ENCODE measurements around the gene ARL16. TPM values are rescaled to one million over a fixed set of nuclear protein-coding genes. Genes with fewer than 3 reads are reported as not detected.

The ARL16 gene
- total and polyA plus RNA-seq, 2 experiments from 2014 or later: 40.4 to 54.9 TPM

- Mint-ChIP-seq H3K9me3 (no peaks in the 10 kb centered on the region; the same call in 2 of the 3 replicates), H3K27ac (no peak overlapping the region), H3K4me1 (peaks cover 17% of the 10 kb centered on the region)
Observed at GRCh38 chr17:81715107-81715871, 31.7 kb upstream of the ARL16 start.

GRCh38 chr17:81714412-81715106, 31.0 kb upstream of the ARL16 start:
- H3K9me2 ChIP-seq (ENCODE audit: insufficient read depth): no peaks in the 10 kb centered on the region
- peaks cover 13% of the 10 kb centered on the region for H3K79me2 ChIP-seq (replicated peaks; ENCODE audit: insufficient read depth)
- DNase-seq (ENCODE audit: low spot score) (no peak), ATAC-seq (no peak)
- Mint-ChIP-seq H3K9me3 (no peaks in the 10 kb centered on the region), H3K4me1 (peaks cover 22% of the 10 kb centered on the region), H3K27ac (no peak overlapping the region), H3K36me3 (ENCODE audit: low read depth) (peaks cover 8% of the 10 kb centered on the region), H3K27me3 (ENCODE audit: insufficient read depth, low read depth, poor library complexity) (peaks cover 16% of the 10 kb centered on the region), H3K4me3 (no peak overlapping the region)
- no peaks in the 10 kb centered on the region for H3K27me3 ChIP-seq (ENCODE audit: insufficient read depth)
- H2AFZ ChIP-seq: no peak overlapping the region
- peaks cover 13% of the 10 kb centered on the region for H3F3A ChIP-seq (replicated peaks; ENCODE audit: low read depth)
- no peak overlapping the region for H3K4me2 ChIP-seq
- no peaks in the 10 kb centered on the region for H3K36me3 ChIP-seq (ENCODE audit: insufficient read depth)
- peaks cover 24% of the 10 kb centered on the region; the same call in 1 of the 2 replicates for H3K4me1 ChIP-seq (ENCODE audit: insufficient read depth)
- no peak overlapping the region for H3K4me3 ChIP-seq
- H3K27ac ChIP-seq (ENCODE audit: low read depth): no peak overlapping the region
- no peaks in the 10 kb centered on the region for H4K20me1 ChIP-seq (replicated peaks; ENCODE audit: insufficient read depth)
- TF ChIP-seq EZH2 (IDR thresholded peaks at IDR 0.05; ENCODE audit: low read depth, unreplicated experiment) (no peak), JUNB (IDR thresholded peaks at IDR 0.05; ENCODE audit: unreplicated experiment) (no peak), POLR2AphosphoS5 (IDR thresholded peaks at IDR 0.05; ENCODE audit: low read depth) (no peak), NANOG (IDR thresholded peaks at IDR 0.05; ENCODE audit: borderline replicate concordance) (no peak), STAT1 (IDR thresholded peaks at IDR 0.05; ENCODE audit: unreplicated experiment) (no peak), ZNF114 (CRISPR knock-in tag; IDR thresholded peaks at IDR 0.05) (no peak), CREB1 (CRISPR knock-in tag; IDR thresholded peaks at IDR 0.05; ENCODE audit: low read depth) (no peak), ETS1 (IDR thresholded peaks at IDR 0.05) (no peak), ZNF331 (CRISPR knock-in tag; IDR thresholded peaks at IDR 0.05; ENCODE audit: low read depth) (no peak), CTCF (conservative IDR thresholded peaks at IDR 0.05; ENCODE audit: low read depth in 2 of 2) (no peak), EZH2phosphoT487 (IDR thresholded peaks at IDR 0.05; ENCODE audit: unreplicated experiment) (no peak)

More at GRCh38 chr17:81715107-81715871, 31.7 kb upstream of the ARL16 start:
- Mint-ChIP-seq H3K36me3 (ENCODE audit: low read depth) (peaks cover 8% of the 10 kb centered on the region), H3K27me3 (ENCODE audit: insufficient read depth, low read depth, poor library complexity) (peaks cover 14% of the 10 kb centered on the region), H3K4me3 (no peak overlapping the region)
- H3K4me1 ChIP-seq (ENCODE audit: insufficient read depth): peaks cover 20% of the 10 kb centered on the region; the same call in 1 of the 2 replicates
- no peak overlapping the region for H3K4me2 ChIP-seq
- no peak overlapping the region for H3K4me3 ChIP-seq
- H3K36me3 ChIP-seq (ENCODE audit: insufficient read depth): no peaks in the 10 kb centered on the region
- no peaks in the 10 kb centered on the region for H3K9me2 ChIP-seq (ENCODE audit: insufficient read depth)
- no peak overlapping the region for H3K27ac ChIP-seq (ENCODE audit: low read depth)
- no peak for ATAC-seq
- no peaks in the 10 kb centered on the region for H4K20me1 ChIP-seq (replicated peaks; ENCODE audit: insufficient read depth)
- peaks cover 7% of the 10 kb centered on the region for H3F3A ChIP-seq (replicated peaks; ENCODE audit: low read depth)
- DNase-seq (ENCODE audit: low spot score): no peak
- no peak for TF ChIP-seq NANOG (IDR thresholded peaks at IDR 0.05; ENCODE audit: borderline replicate concordance)
- no peak for TF ChIP-seq ZNF331 (CRISPR knock-in tag; IDR thresholded peaks at IDR 0.05; ENCODE audit: low read depth)
- no peak for TF ChIP-seq ETS1 (IDR thresholded peaks at IDR 0.05)
- H2AFZ ChIP-seq: no peak overlapping the region
- no peaks in the 10 kb centered on the region for H3K27me3 ChIP-seq (ENCODE audit: insufficient read depth)
- H3K79me2 ChIP-seq (replicated peaks; ENCODE audit: insufficient read depth): peaks cover 13% of the 10 kb centered on the region

All from GM23338 (cell line).